ENCODE results near the gene TFPT. TPM values are rescaled to one million over a fixed set of nuclear protein-coding genes. Genes with fewer than 3 reads are reported as not detected.

Gene TFPT
- total RNA-seq, 1 donor from 2014 or later, result 24.5 TPM

- Mint-ChIP-seq H3K4me3 (no peak overlapping the region), H3K9me3 (no peaks in the 10 kb centered on the region), H3K27ac (ENCODE audit: unreplicated experiment) (no peak overlapping the region), H3K4me1 (peaks cover 4% of the 10 kb centered on the region), H3K36me3 (ENCODE audit: low read depth) (peaks cover 9% of the 10 kb centered on the region), H3K27me3 (ENCODE audit: low read depth) (peaks cover 3% of the 10 kb centered on the region)
- no peak for DNase-seq (ENCODE audit: low read depth, low spot score)
- no peak for TF ChIP-seq CTCF (conservative IDR thresholded peaks at IDR 0.05)
Observed at GRCh38 chr19:54152878-54153524, 37.5 kb upstream of the TFPT start.

- no peaks in the 10 kb centered on the region for H3K9me3 Mint-ChIP-seq
Observed at GRCh38 chr19:54152267-54152666, 36.8 kb upstream of the TFPT start.

GRCh38 chr19:54151362-54152035 lies 36.0 kb upstream of the TFPT start:
- no peaks in the 10 kb centered on the region for H3K4me1 Mint-ChIP-seq
- H3K27me3 Mint-ChIP-seq (ENCODE audit: low read depth), result peaks cover 3% of the 10 kb centered on the region
- no peaks in the 10 kb centered on the region for H3K9me3 Mint-ChIP-seq
- no peak for TF ChIP-seq CTCF (conservative IDR thresholded peaks at IDR 0.05)
- peak overlapping the region; percentile 67 for H3K27ac Mint-ChIP-seq (ENCODE audit: unreplicated experiment)
- DNase-seq (ENCODE audit: low read depth, low spot score), result no peak
- H3K4me3 Mint-ChIP-seq, result peak overlapping the region; percentile 46
- H3K36me3 Mint-ChIP-seq (ENCODE audit: low read depth), result peaks cover 7% of the 10 kb centered on the region

More at GRCh38 chr19:54152267-54152666, 36.8 kb upstream of the TFPT start:
- no peak for TF ChIP-seq CTCF (conservative IDR thresholded peaks at IDR 0.05)
- peaks cover 3% of the 10 kb centered on the region for H3K27me3 Mint-ChIP-seq (ENCODE audit: low read depth)
- H3K27ac Mint-ChIP-seq (ENCODE audit: unreplicated experiment), result no peak overlapping the region
- no peak overlapping the region for H3K4me3 Mint-ChIP-seq
- peaks cover 9% of the 10 kb centered on the region for H3K36me3 Mint-ChIP-seq (ENCODE audit: low read depth)
- no peak for DNase-seq (ENCODE audit: low read depth, low spot score)
- peaks cover 4% of the 10 kb centered on the region for H3K4me1 Mint-ChIP-seq

GRCh38 chr19:54149021-54149812 lies 33.8 kb upstream of the TFPT start:
- Mint-ChIP-seq H3K27ac (ENCODE audit: unreplicated experiment) (peak overlapping the region; percentile 43), H3K9me3 (no peaks in the 10 kb centered on the region), H3K27me3 (ENCODE audit: low read depth) (peaks cover 3% of the 10 kb centered on the region), H3K4me3 (peak overlapping the region; percentile 72), H3K36me3 (ENCODE audit: low read depth) (peaks cover 15% of the 10 kb centered on the region), H3K4me1 (no peaks in the 10 kb centered on the region)
- no peak for TF ChIP-seq CTCF (conservative IDR thresholded peaks at IDR 0.05)
- no peak for DNase-seq (ENCODE audit: low read depth, low spot score)

GRCh38 chr19:54148158-54148557 lies 32.7 kb upstream of the TFPT start:
- Mint-ChIP-seq H3K27ac (ENCODE audit: unreplicated experiment) (no peak overlapping the region), H3K27me3 (ENCODE audit: low read depth) (peaks cover 3% of the 10 kb centered on the region), H3K36me3 (ENCODE audit: low read depth) (peaks cover 12% of the 10 kb centered on the region), H3K4me1 (no peaks in the 10 kb centered on the region), H3K9me3 (no peaks in the 10 kb centered on the region), H3K4me3 (no peak overlapping the region)
- TF ChIP-seq CTCF (conservative IDR thresholded peaks at IDR 0.05), result no peak
- DNase-seq (ENCODE audit: low read depth, low spot score), result no peak
